ENCODE data around the gene ZFP64.

ZFP64 gene

GRCh38 chr20:52217689-52218395, 26.3 kb upstream of the ZFP64 start:
- no peak for DNase-seq (ENCODE audit: low read depth in 2 of 2)
- H3K4me3 ChIP-seq (replicated peaks in 1 of 2; ENCODE audit: low read depth in 2 of 2, low read length in 2 of 2), result no peak overlapping the region
- no peak for TF ChIP-seq CTCF (IDR thresholded peaks at IDR 0.05; ENCODE audit: low read depth, low read length)

- no peak for DNase-seq (ENCODE audit: low read depth in 2 of 2)
- no peak for TF ChIP-seq CTCF (IDR thresholded peaks at IDR 0.05; ENCODE audit: low read depth, low read length)
Measured at GRCh38 chr20:52213995-52214394, 22.4 kb upstream of the ZFP64 start.

DNA sequence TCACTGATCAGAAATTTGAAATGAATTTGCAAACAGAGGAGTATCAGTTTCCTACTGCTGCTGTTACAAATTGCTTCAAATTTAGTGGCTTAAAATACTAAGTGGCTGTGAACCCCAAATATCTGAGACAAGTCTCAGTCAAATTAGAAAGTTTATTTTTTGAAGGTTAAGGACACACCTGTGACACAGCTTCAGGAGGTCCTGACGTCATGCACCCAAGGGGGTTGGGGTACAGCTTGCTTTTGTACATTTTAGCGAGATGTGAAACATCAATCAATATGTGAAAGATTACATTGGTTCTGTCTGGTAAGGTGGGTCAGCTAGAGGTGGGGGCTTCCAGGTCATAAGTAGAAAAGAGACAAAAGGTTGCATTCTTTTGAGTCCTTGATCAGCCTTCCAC, 21.4 kb upstream of the ZFP64 start:
- DNase-seq (ENCODE audit: low read depth in 2 of 2), result no peak
- no peak for TF ChIP-seq CTCF (IDR thresholded peaks at IDR 0.05; ENCODE audit: low read depth, low read length)
- H3K4me3 ChIP-seq (replicated peaks in 1 of 2; ENCODE audit: low read depth in 2 of 2, low read length in 2 of 2), result no peak overlapping the region

More at GRCh38 chr20:52213995-52214394, 22.4 kb upstream of the ZFP64 start:
- H3K4me3 ChIP-seq (replicated peaks in 1 of 2; ENCODE audit: low read depth in 2 of 2, low read length in 2 of 2), result no peak overlapping the region

GRCh38 chr20:52210037-52210990, 18.7 kb upstream of the ZFP64 start:
- no peak for DNase-seq (ENCODE audit: low read depth in 2 of 2)
- H3K4me3 ChIP-seq (replicated peaks in 1 of 2; ENCODE audit: low read depth in 2 of 2, low read length in 2 of 2), result no peak overlapping the region
- TF ChIP-seq CTCF (IDR thresholded peaks at IDR 0.05; ENCODE audit: low read depth, low read length), result no peak

DNA sequence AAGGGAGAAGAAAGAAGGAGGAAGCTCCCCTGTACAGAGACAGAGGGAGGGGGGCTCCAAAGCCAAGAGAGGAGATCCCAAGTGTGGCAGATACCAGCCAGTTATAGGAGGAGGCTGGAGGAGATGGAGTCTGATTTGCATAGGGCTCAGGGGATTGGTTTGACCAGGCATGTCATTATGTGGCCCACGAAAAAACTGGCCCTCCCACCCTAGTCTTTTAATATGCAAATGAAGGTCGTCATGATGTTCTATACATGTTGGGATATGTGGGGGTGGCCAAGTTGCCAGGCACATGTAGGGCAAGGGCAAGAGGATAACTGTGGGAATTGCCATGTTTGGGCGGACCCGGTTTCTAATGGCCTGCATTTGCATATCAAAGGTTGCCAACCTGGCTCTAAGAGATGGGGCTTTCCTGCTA, 17.6 kb upstream of the ZFP64 start:
- DNase-seq (ENCODE audit: low read depth in 2 of 2), result no peak
- H3K4me3 ChIP-seq (replicated peaks in 1 of 2; ENCODE audit: low read depth in 2 of 2, low read length in 2 of 2), result no peak overlapping the region

More for the DNA sequence above, 17.6 kb upstream of the ZFP64 start:
- TF ChIP-seq CTCF (IDR thresholded peaks at IDR 0.05; ENCODE audit: low read depth, low read length), result no peak
